GM19025 (cell line): ENCODE data around the gene CCDC54.
"Not testable (repeated sequence)": the region's sequence is repeated elsewhere in the genome, so short reads cannot be mapped to it uniquely, and the experiment has no call there.

Experiments used
- ATAC-seq: cut with Tn5 transposase; IDR thresholded peaks from one replicate; pipeline ENCODE4 v1.9.1; 2021; ENCODE audit warnings: mild to moderate bottlenecking, low read depth, moderate library complexity; ENCODE audit not compliant: unreplicated experiment

CCDC54 gene

GRCh38 chr3:107377151-107377550 is at the start of gene CCDC54:
Gene CCDC54 (plus strand): TSS chr3:107377439. CDS start chr3:107377588, 149 bp downstream.
- no peak for ATAC-seq

GRCh38 chr3:107328069-107328468 is 49.2 kb upstream of the CCDC54 start:
- ATAC-seq: no peak

DNA sequence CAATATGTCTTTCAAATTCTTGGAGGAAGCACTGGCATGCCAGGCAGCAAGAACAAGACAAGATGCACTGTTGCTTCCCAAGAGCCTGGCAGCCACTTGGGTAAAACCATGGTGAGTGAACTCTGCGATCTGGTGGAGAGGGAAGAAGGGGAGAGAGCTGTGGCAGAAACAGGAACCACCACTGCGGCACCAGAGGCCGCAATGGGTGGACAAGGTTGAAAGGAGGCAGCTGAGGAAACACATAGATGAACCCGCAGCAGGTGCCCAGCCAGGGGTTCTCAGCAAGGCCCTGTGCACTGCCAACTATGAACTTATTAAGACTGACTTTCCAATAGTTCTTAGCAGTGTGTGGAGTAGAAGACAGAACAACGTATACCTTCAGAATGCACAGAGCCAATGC is 48.2 kb upstream of the CCDC54 start:
- no peak for ATAC-seq

GRCh38 chr3:107339690-107340089 is 37.5 kb upstream of the CCDC54 start:
- ATAC-seq: not testable (repeated sequence)

GRCh38 chr3:107344722-107345121 is 32.5 kb upstream of the CCDC54 start:
- ATAC-seq: no peak

- ATAC-seq: no peak
Observed at GRCh38 chr3:107345822-107346405, 31.3 kb upstream of the CCDC54 start.

DNA sequence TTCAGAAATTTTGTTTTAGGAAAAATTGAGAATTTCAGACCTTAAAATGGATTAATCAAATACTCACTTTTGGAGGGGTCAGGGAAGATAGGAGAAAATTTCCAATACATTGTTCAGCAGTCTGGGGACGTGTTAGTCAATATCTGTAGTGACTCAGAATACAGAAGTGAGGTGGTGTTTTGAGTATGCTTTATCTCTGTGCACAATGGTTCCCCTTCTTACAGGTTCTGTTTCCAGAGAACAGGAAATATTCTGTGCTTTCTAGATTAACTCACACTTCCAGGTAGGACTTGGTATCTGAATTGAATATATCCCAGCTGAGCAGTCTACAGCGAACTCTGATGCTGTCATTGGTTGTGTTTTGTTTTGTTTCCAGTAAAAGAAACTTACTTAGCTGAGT is 30.7 kb upstream of the CCDC54 start:
- no peak for ATAC-seq

DNA sequence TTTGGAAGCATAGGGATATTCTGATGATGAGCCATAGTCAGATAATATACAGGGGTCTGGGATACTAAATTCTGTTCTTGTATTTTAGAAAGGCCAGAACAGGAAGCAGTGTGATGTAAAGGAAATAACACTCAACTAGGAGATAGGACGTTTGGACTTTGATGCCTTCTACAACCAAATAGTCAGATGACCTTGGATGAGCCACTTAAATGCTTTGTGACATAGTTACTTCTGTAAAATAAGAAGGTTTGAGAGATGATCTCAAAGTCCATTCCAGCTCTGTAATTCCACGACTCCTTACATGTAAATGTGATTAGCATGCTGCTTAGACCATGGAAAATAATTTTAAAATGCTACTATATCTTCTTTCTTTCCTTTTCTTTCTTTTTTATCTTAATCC is 29.5 kb upstream of the CCDC54 start:
- ATAC-seq: no peak

DNA sequence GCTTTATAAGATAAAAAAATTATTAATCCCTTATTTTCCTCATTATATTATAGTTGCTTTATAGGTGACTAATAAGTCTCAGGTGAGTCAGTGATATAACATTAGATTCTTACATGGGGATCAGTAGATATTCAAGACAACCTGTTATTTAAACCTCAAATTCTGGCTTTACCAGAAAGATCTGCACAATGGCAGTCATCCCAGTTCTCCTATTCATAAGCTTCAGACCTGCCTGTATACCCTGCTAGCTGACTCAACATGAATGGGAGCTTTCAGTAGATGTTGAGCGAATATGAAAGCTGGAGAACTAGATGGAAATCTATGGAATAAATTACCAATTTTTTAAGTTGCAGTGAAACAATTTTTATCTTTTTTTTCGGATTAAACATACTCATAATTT is 20.5 kb upstream of the CCDC54 start:
- no peak for ATAC-seq

GRCh38 chr3:107361633-107362032 is 15.6 kb upstream of the CCDC54 start:
- no peak for ATAC-seq

DNA sequence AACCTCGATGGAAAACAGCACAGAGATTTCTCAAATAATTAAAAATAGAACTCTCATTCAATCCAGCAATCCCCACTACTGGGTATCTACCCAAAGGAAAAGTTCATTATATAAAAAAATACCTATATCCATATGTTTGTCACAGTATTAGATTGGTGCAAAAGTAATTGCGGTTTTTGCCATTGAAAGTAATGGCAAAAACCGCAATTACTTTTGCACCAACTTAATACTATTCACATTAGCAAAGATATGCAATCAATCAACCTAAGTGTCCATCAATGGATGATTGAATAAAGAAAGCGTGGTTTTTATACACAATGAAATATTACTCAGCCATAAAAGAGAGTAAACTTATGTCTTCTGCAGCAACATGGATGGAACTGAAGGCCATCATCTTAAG is 12.2 kb upstream of the CCDC54 start:
- no peak for ATAC-seq

- ATAC-seq: no peak
Observed at GRCh38 chr3:107366766-107367165, 10.5 kb upstream of the CCDC54 start.

GRCh38 chr3:107367353-107367752 is 9.9 kb upstream of the CCDC54 start:
- no peak for ATAC-seq

DNA sequence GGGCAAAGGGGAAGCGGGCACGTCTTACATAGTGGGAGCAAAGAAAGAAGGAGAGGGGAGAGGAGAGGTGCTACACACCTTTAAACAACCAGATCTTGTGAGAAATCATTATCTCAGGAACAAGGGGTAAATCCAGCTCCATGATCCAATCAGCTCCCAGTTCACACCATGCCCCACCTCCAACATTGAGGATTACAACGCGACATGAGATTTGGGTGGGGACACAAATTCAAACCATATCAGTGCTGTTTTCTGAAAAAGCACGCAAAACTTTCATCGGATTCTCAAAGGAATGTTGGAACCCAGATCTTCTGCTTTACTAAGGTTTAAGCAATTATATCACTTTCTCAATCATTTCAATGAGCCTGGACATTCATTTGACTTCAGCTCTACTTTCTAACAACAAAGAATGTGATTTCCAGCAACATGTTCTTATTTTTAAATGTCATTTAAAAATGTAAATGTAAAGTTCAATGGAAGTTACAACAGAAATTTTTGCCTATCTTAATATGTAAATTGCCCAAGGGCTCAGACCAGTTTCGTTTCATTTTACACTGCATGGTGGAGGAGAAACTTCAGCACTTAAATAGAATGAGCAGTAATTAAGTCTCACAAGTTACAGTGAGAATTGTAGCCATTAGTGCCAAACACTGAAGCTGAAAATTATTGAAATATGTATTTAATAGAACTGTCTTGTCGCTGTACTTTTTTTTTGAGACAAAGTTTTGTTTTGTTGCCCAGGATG is 8.4 kb upstream of the CCDC54 start:
- ATAC-seq: no peak

GRCh38 chr3:107369791-107370190 is 7.4 kb upstream of the CCDC54 start:
- no peak for ATAC-seq

- no peak for ATAC-seq
Observed at GRCh38 chr3:107370907-107371306, 6.3 kb upstream of the CCDC54 start.

- ATAC-seq: no peak
Observed at GRCh38 chr3:107372506-107372905, 4.7 kb upstream of the CCDC54 start.

GRCh38 chr3:107373896-107374295 is 3.3 kb upstream of the CCDC54 start:
- ATAC-seq: no peak

- no peak for ATAC-seq
Observed at GRCh38 chr3:107375682-107376081, 1.6 kb upstream of the CCDC54 start.

DNA sequence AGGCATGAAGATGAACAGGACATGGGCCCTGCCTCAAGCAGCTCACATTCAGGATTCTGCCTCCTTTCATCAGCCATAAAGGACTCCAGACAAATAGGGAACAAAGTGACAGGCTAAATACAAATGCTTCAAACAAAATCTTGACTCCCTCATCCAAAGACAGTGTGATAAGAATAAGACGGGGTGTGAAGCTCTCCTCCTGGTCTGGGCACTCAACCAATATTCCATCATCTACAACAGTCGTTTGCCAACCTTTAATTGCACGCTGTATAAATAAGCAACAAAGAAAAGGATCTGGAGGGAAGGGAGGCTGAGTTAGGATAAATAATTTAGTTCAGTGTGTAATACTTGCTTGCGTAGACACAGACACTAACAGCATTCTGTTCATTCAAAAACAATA is 5.4 kb downstream of the CCDC54 start:
- no peak for ATAC-seq

GRCh38 chr3:107384428-107384827 is 7.2 kb downstream of the CCDC54 start:
- no peak for ATAC-seq

DNA sequence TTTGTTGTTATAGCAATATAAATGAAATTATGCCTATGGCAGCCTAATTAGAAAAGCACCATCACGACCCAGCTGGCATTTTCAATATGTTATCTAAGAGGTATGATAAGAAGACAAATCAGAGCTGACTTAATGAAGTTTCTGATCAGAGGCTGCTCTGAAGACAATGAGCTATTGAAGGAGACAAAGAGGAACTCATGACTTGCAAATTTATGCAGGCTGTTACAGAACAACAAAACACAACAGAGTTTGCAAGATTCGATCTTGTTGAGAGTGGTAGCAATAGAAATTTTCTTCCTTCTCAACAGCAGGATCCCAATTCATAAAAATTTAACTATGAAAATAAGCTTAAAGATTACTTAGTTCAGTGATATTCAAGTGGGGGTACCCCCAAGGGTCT is 7.7 kb downstream of the CCDC54 start:
- no peak for ATAC-seq
